Cortex of kidney (tissue), 1 donor: ENCODE results near the gene KCNJ8.
"Not testable (repeated sequence)": the region's sequence is repeated elsewhere in the genome, so short reads cannot be mapped to it uniquely, and the experiment has no call there.

Experiments used
- DNase-seq: peaks from one replicate; lab custom pipeline; 2025; lab: John Stamatoyannopoulos, UW

KCNJ8 gene

DNA sequence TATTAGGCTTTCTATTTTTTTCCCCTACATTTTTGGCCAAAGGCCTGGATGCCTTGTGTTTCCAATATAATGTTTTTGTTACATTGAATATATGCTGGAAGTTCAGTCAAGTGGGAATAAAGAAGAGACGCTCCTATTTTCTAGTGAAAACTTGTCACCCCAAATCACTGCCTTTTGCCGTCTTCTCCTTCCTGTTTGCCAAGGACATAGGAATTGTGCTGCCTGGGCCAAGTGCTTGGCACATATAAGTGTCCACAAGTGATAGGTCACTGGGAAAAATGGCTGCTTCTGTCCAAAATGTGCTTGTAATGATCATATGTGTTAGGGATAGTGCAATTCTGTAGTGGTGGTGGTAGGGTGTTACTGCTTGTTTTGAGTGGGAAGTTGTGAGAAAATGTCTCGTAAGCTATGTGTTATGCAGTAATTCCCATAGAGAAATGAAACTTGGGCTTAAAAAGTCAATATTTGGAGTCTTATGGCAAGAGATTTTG is 11.6 kb upstream of the KCNJ8 start:
- no peak for DNase-seq

DNA sequence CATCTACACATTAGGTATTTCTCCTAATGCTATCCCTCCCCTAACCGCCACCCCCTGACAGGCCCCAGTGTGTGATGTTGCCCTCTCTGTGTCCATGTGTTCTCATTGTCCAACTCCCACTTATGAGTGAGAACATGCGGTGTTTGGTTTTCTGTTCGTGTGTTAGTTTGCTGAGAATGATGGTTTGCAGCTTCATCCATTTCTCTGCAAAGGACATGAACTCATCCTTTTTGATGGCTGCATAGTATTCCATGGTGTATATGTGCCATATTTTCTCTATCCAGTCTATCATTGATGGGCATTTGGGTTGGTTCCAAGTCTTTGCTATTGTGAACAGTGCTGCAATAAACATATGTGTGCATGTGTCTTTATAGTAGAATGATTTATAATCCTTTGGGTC is 8.2 kb upstream of the KCNJ8 start:
- not testable (repeated sequence) for DNase-seq

DNA sequence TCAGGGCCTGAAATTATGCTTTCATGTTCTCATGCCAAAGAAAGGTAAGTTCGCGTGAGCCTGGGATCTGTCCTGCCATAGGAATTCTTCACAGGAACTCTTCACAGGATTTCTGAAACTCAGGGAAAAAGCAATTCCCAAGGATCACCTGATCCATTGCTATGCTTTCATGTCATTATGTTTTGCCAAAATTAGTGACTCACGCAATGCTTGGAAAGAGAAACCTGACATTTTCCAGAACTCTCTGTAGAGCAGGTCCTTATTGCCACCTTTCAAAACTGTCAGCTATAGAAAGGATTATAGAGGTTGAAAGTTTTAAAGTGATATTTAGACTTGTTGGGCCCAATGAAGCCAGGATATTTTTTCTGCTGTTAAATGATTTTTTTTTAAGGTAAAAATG is 6.3 kb upstream of the KCNJ8 start:
- DNase-seq, result no peak

DNA sequence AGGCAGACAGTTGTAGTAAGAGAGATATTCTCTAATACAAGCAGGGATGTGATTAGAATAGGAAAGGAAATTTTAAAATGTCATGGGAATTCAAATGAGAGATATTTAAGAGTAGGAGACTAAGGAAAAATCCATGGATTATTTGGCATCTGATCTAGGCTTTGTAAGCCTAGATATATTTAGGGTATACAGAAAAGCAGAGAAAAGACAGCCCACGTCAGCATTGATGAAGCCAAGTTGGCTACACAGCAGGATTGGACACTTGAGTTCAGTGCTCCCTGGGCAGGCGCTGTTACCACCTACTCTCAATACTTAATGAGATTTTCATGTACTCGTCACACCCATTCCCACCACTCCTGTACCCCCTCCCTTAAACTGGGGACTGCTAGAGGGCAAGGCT is 1.7 kb upstream of the KCNJ8 start:
- no peak for DNase-seq

DNA sequence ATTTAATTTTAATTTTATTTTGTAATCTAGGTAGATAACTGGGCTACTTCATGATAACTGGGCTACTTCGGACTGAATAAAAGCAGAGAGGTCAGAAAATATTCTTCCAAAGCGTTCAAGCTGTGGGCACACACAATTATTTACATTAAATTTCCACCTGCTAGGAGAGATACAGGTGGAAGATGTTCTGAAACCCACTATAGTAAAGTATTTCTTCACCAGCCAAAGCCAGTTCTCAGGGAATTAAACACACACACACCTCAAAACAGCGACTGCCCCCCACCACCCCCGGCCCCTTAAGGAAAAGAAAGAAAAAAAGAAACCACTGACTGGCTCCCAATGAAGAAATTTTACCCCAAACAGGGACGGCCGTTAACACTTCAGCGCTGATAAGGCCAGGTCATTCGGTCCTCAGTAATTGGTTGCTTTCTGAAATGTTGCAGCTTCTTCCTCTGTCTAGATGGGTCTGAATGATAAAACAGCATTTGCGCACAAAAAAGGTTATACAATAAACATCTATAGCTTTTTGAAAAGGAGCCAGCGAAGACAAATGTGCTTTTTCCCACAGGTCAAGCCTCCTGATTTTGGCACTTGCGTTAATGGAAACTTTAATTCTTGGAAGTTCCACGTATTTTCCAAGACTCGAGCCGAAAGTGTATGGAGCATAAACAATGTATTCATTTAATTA is 771 bp upstream of the KCNJ8 start:
- no peak for DNase-seq

DNA sequence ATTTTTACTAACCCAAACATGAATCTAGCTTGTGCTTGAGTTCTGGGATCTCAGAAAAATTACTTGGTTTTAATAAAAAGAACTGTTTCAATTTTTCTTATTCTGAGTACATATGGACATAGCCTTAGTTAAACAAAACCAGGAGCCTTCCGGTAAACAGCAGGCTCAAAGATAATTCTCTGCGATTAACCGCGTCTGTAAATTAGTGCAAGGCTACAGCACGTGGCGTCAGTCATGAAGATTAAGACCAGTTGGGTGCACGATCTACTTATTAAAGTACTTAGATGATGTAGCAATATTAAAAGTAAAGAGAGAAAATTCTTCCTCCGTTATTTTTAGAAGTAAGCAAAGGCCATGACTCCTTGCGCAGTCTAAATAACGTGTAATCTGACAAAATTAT is 700 bp downstream of the KCNJ8 start:
- DNase-seq, result no peak

DNA sequence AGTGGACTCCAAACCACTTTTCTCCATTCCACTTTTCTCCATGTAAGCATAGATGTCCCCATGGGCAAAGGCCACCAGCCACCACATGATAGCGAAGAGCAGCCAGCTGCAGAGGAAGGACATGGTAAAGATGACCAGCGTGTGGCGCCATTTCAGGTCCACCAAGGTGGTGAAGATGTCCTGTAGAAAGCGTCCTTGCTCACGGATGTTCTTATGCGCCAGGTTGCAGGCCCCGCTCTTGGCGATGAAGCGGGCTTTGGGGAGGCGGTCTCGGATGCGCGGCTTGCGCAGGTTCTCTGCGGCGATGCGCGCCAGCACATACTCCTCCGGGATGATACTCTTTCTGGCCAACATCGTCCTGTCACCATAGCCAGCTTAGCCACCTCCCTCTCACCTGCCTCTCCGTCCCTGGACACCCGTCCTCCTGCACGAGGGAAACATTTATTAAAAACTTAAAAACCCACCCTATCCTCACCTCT is 1.2 kb downstream of the KCNJ8 start:
- no peak for DNase-seq

DNA sequence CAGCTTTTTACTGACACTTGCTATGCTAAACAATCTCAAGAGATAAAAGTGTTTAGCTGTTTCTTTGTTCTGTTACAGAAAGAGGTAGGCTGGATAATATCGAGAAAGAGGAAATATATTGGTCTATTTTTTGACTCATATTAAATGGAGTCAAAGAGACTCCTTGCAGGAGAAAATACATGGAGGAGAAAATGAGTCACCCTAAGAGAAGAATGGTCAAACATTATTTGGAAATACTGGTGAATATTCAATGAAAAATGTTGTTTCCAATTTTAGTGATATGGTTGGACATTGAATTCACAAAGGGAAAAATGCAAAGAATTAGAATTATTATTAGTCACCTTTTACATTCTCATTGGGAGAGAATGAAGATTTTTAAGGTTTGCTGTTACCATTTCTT is 3.2 kb downstream of the KCNJ8 start:
- DNase-seq, result no peak

DNA sequence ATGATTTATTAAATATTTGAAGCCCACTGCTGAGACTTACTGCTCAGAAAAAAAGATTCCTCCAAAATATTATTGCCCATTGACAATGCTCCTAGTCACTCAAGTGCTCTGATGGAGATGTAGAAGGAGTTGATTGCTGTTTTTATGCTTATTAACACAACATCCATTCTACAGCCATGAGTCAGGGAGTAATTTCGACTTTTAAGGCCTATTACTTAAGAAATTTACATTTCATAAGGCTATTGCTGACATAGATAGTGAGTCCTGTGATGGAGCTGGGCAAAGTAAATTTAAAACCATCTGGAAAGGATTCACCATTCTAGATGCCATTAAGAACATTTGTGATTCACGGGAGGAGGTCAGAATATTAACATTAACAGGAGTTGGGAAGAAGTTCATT is 5.2 kb downstream of the KCNJ8 start:
- no peak for DNase-seq

DNA sequence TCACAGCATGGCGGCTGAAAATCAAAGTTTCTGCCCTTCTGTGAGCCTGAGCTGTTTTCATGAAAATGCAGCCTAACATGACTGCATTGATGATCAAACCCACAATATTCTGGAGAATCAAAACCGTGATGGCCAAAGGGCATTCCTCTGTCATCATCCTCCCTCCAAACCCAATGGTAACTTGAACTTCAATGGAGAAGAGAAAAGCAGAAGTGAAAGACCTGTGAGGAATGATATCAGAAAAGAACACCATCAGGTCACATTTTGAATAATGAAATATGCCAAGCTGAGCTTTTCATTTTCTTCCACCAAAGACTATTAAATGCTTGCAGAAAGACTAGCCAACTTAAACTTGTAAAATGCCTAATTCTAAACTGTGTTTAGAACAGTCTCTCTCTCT is 8.1 kb downstream of the KCNJ8 start:
- no peak for DNase-seq

DNA sequence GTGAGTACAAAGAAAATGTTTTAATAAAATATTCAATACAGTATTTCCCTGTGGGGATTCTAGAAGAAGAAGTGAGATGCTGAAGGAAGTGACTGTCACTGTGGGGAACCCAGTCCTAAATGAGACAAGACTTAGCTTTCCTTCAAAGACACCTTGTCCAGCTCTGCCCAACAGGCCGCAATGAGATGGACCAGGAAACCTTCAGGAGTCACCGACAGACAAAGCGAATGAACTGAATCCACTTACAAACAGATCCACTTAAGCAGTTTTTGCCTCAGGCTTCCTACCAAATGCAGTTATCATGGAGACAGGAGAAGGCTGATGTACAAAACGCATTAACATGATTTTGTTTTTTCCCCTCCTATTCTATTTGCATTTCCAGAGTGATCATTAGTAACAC is 9.6 kb downstream of the KCNJ8 start:
- DNase-seq, result no peak

DNA sequence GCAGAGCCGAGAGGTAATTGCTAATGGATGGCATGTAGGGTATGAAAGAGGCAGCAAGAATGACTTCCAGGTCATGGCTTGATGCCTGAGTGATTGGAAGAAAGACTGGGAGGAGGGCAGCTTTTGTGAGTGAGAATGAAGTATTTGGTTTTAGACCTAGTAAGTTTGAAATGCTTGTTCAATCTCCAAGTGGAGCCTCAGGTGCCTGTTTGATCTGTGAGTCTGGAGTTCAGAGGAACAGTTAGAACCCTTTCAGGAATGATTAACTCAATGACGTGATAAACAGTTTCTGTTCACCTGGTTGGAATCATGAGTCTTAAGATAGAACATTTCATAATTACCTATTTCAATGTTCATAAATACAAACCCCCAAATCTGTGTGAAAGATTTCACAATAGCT is 10.4 kb downstream of the KCNJ8 start:
- DNase-seq, result no peak

DNA sequence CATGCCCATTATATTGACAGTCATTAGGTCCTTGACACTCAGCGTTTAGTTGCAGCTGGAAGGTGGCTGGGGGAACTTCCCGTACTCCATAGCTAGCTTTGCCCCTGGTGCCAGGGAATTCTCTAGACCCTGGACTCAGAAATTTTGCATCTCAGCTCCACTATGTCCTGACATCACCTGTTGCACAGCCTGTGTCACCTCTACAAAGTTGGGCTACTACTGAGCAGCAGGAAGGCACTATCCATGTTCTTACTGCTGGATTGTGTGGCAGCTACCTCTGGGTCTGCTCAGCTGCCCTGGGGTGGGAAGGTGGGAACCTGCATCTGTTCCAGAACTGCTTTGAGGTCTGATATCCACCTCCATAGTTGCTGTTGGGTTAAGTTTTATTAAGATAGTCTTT is 11.0 kb downstream of the KCNJ8 start:
- no peak for DNase-seq

DNA sequence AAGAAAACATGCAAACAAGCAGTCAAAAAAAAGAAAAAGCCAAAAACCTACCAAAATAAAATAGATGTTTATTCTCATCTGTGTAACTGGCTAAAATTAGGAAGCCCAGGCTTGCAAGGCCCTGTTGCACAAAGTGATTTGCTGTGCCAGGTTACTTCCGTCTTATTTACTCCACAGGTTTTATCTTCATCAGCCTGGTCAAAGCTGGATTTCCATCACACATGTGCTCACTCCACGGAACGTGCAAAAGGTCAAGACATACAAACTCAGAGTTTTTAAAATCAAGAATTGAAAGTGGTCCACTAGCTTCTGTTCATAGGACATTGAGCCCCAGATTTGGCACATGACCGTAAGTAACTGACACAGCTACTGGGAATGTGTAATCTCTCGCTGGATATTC is 14.8 kb downstream of the KCNJ8 start:
- DNase-seq, result no peak

DNA sequence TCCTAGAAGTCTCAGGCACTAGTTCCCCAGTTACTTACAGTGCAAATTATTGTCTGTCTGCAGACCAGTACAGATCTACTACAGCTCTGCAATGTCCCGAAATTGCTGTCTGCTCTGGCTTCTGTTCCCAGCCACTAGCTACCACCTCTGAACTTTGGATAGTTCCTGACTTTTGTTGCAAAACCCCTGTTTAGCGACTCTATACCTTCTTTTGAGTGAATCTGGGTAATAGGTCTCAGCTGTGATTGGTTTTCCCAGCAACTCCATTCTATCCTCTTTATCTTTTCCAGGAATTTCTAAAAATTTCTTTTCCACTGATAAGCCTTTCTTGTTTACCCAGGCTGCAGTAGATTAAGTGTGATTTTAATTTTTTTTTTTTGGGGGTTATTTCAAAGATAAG is 16.8 kb downstream of the KCNJ8 start:
- DNase-seq, result no peak

DNA sequence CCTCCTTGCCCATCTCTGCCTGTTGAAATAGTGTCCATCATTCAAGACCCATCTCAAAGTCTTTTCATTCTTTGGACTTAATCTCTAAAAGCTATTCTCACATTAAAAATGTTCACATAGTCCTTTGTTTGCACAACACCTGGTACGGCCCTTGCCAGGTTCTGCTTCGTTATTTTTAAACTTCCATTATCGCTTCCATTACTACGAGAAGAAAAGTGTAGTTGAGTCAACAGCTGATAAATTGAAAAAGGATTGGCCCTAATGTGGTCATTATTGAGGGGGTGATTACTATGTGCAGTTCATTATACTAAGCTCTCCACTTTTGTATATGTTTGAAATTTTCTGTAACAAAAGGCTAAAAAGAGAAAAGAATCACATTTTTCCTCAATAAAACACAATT is 17.8 kb downstream of the KCNJ8 start:
- no peak for DNase-seq

DNA sequence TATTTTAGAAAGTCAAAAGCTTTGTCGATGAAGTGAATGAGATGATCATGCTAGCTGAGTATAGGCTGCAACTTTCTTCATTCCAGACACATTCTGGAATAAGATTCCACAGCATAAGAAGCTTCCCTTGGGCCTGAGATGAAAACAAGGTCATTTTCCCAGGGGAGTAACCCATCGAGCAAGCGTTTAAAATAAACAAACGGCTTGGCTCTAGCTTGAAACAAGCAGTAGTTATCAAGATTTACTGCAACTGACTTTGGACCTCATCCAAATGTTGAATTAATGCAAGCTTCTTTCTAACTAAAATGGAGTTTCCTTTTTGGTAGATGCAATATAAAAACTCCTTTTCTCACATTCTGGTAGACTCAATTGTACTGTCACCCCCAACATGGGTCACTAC is 23.0 kb downstream of the KCNJ8 start:
- DNase-seq, result no peak

DNA sequence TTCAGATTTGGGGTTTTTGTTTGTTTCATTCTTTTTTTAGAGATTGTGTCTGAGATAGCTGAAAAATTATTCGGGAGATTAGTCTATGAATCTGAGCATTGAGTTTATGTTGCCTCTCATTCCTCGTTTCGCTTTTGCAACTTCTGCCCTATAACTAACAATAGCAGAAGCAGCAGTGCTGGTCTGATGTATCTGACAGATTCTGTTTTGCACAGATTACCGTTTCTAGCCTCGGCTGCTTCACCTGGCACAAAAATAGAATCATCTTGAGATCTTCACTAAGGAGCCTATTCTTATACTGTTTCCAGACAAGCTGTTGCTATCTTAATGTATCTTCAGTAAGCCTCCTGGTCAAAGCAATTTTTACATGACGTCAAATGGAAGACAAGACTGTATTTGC is 29.2 kb downstream of the KCNJ8 start:
- no peak for DNase-seq

DNA sequence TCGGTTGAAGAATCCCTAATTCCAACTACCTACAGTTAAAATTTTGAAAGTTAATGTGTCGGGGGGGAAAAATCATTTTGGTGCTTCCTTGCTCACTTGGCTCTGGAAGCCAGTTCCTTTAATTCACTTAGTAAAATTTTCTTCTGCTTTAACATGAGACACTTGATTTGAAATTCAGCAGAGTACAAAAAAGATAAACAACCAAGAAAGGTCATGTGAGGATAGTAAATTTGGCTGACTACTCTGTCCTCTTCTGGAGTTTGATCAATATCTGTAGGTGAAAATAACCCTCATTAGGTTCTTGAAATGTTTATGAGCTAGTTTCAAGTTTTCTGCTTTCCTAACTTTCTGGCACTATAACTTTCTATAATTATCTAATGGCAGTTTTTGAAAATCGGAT is 43.4 kb downstream of the KCNJ8 start:
- DNase-seq, result no peak

DNA sequence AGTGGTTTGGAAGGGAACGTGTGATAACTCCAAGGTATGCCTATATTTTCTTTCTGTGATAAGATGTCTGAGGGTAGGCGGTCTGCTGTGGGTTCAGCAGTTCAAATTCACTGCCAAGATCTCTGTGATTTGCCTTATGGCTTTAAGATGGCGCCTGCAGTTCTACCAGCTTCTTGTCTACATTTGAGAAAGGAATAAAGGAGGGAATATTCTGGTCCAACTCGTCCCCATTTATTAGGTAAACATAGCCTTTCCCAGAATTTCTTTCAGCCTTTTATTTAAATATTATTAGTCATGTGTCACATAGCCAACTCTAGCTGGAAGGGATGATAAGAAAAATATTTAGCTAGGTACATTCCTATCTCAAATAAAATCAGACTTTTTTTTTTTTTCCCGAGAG is 48.8 kb downstream of the KCNJ8 start:
- DNase-seq, result no peak

DNA sequence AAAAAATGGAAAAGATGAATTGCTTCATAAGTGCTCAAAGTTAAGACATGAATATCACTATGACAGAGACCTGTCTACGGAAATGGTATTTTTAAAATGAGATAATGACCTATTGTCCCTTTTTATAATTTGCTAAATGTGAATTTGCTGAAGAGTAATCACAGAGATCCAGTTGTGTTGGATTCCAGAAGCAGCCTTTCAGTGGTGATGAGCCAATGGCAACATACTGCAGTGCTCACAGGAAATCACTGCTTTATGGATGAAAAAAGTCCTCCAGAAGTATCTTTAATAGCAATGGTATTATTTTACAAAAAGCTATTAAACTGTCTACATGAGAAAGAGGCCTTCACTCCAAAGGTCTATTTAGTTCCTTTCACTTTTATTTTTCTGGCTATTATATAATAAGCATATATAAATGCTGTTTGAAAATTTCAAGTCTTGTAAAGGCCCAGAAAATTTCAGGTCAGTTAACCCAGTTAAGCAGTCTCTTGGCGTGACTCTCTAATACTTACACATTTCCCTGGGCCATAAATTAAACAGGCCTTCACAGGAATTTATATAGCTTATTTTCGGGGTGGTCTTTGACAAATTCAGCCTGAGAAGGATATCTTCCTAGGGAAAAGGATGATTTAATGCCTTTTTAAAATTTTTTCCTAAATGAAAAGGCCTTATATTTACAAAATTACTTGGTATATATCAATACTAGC is 55.4 kb downstream of the KCNJ8 start:
- no peak for DNase-seq

DNA sequence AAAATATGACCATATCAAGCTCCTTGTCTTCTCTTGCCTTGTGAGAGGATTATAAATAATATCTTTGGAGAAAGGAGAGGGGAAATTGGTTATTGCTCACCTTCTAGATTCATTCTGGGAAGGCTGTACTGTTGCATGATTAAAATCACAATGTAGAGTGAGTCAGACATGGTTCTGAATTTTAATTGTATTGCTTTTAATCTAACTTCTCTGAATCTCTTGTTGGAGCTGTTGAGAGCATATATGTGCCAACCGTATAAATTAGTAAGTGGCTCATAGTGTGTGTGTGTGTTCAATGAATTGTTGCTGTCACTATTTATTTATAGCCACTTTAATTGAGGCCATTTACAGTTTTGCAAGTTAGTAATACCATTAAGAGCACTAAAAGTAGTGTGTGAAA is 56.1 kb downstream of the KCNJ8 start:
- no peak for DNase-seq

DNA sequence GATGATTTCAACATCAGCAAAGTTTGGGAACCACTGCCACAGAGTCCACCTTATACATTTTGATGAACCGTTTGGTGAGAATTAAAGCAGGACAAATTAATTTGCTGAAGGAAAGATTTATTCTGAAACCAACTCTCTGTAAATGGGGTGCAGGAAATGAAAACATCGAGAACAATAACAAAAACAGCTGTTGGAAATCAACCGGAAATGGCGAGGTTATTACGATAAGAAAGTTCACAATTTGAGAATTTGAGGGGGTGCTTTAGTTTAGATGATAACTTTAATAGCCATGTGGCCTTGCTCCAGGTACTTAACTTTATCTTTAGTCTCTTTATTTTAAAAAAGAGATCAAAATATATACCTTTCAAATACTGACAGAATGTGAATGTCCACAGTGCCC is 56.7 kb downstream of the KCNJ8 start:
- no peak for DNase-seq

DNA sequence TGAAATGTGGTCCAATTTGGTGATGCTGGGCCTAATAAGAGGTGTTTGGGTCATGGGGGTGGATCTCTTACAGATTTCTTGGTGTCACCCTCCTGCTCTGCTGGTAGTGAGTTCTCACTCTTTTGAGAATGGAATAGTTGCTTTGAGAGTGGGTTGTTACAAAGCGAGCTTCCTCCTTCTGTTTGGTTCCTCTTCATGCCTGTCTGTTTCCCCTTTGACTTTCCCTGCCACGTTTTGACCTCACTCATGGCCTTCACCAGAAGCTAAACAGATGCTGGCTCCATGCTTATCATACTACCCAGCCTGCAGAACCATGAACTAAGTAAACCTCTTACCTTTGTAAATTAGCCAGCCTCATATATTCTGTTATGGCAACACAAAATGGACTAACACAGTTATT is 59.1 kb downstream of the KCNJ8 start:
- no peak for DNase-seq
